Endothelial cell of umbilical vein (primary cell): ENCODE data around the gene SENP6. TPM values are rescaled to one million over a fixed set of nuclear protein-coding genes. Genes with fewer than 3 reads are reported as not detected.

Source experiments
- BruUV-seq: library from RNA; stranded (reverse); fragments of 400-500 nt; replicated peaks from 2 replicates; lab custom pipeline; 2021; lab: Mats Ljungman, UMichigan
- CTCF ChIA-PET: fragments of 300-600, 350-600 bp; sonication (Branson Sonifier 250); formaldehyde crosslinking; loops from one replicate; lab custom pipeline; 2021; ENCODE audit warnings: antibody characterized with exemption, inconsistent platforms; lab: Charles Lee
- POLR2A ChIA-PET: fragments of 300-600, 350-600 bp; sonication (Branson Sonifier 250); formaldehyde crosslinking; loops from one replicate; lab custom pipeline; 2021; ENCODE audit warnings: antibody characterized with exemption, inconsistent platforms; lab: Charles Lee
- DNase-seq: peaks from one replicate; pipeline ENCODE4 v3.0.0-alpha.2; 2011; ENCODE audit warnings: low read depth, low spot score
- FAIRE-seq: peaks from 2 replicates; lab custom pipeline; 2011; peaks lifted over from hg19 to GRCh38; lab: Jason Lieb, UNC
- H2AFZ ChIP-seq: 2 replicates; pipeline ENCODE4 v1.6.0; 2012; ENCODE audit warnings: low read depth, low read length, control low read depth, inconsistent platforms
- H3K27ac ChIP-seq: 2 replicates; pipeline ENCODE4 v1.5.1; 2011; ENCODE audit warnings: low read depth, mild to moderate bottlenecking, control low read depth, low read length, moderate library complexity; ENCODE audit not compliant: insufficient read depth
- H3K27me3 ChIP-seq, 2 experiments: 2 replicates each; pipeline versions ENCODE4 v1.6.0 to v1.6.1; 2011; ENCODE audit warnings: low read length in 2 of 2, mixed read lengths in 1 of 2; ENCODE audit not compliant: control insufficient read depth in 2 of 2, insufficient read depth in 2 of 2
- H3K36me3 ChIP-seq, 2 experiments: 2 replicates in 1 of 2; 3 replicates in 1 of 2; pipeline ENCODE4 v1.5.1; 2011; ENCODE audit warnings: low read length in 2 of 2, mild to moderate bottlenecking in 1 of 2, moderate library complexity in 1 of 2; ENCODE audit not compliant: control insufficient read depth in 2 of 2, insufficient read depth in 2 of 2; ENCODE audit errors: extremely low read depth in 1 of 2
- H3K4me1 ChIP-seq: 3 replicates; pipeline ENCODE4 v1.5.1; 2011; ENCODE audit warnings: mild to moderate bottlenecking, low read length; ENCODE audit not compliant: control insufficient read depth, insufficient read depth; ENCODE audit errors: extremely low read depth
- H3K4me2 ChIP-seq: 2 replicates; pipeline ENCODE4 v1.6.1; 2011; ENCODE audit warnings: low read length, control low read depth, mixed read lengths; ENCODE audit not compliant: insufficient read depth
- H3K4me3 ChIP-seq, 3 experiments: fragments of 200-600 bp in 1 of 3; sonication (generic), shearing (Covaris generic) in 1 of 3; replicated peaks in 1 of 3; 2 replicates each; pipeline ENCODE4 v1.5.1; 2011 to 2016; ENCODE audit warnings: control low read depth in 3 of 3, low read length in 3 of 3, mild to moderate bottlenecking in 2 of 3, inconsistent platforms in 1 of 3, low read depth in 1 of 3, moderate library complexity in 1 of 3; ENCODE audit not compliant: insufficient read depth in 1 of 3
- H3K79me2 ChIP-seq: 2 replicates; pipeline ENCODE4 v1.6.0; 2012; ENCODE audit warnings: low read length, inconsistent platforms; ENCODE audit not compliant: control insufficient read depth, insufficient read depth
- H3K9ac ChIP-seq: replicated peaks from 2 replicates; pipeline ENCODE3; 2011; ENCODE audit warnings: low read length, control low read depth; ENCODE audit not compliant: insufficient read depth; ENCODE audit errors: extremely low read depth
- H3K9me1 ChIP-seq: replicated peaks from 3 replicates; pipeline ENCODE4 v1.6.0; 2011; ENCODE audit warnings: mild to moderate bottlenecking, low read length; ENCODE audit not compliant: control insufficient read depth, insufficient read depth; ENCODE audit errors: extremely low read depth
- H3K9me3 ChIP-seq: replicated peaks from 2 replicates; pipeline ENCODE4 v1.5.1; 2012; ENCODE audit warnings: low read length, inconsistent platforms; ENCODE audit not compliant: control insufficient read depth, insufficient read depth
- H4K20me1 ChIP-seq: replicated peaks from 2 replicates; pipeline ENCODE3; 2011; ENCODE audit warnings: mild to moderate bottlenecking, low read length; ENCODE audit not compliant: control insufficient read depth, insufficient read depth; ENCODE audit errors: extremely low read depth
- EZH2 ChIP-seq: IDR thresholded peaks from 2 replicates; pipeline ENCODE4 v1.6.1; 2012; ENCODE audit warnings: borderline replicate concordance, low read depth, mild to moderate bottlenecking, moderate library complexity, low read length, inconsistent platforms; ENCODE audit not compliant: severe bottlenecking
- FOS ChIP-seq: IDR thresholded peaks from 2 replicates; pipeline ENCODE4 v1.6.1; 2011; ENCODE audit warnings: mild to moderate bottlenecking, low read length, moderate library complexity, borderline replicate concordance; ENCODE audit not compliant: insufficient read depth
- GATA2 ChIP-seq: IDR thresholded peaks from 2 replicates; pipeline ENCODE4 v1.7.0; 2011; ENCODE audit warnings: low read depth, mild to moderate bottlenecking, moderate library complexity, mixed read lengths, low read length; ENCODE audit not compliant: insufficient read length, insufficient read depth
- JUN ChIP-seq: IDR thresholded peaks from 2 replicates; pipeline ENCODE4 v1.6.1; 2011; ENCODE audit warnings: borderline replicate concordance, low read depth; ENCODE audit not compliant: insufficient read length, insufficient read depth
- MAX ChIP-seq: IDR thresholded peaks from 2 replicates; pipeline ENCODE4 v1.6.1; 2011; ENCODE audit not compliant: insufficient read depth, insufficient read length
- MYC ChIP-seq: IDR thresholded peaks from one replicate; pipeline ENCODE4 v1.6.1; 2011; ENCODE audit warnings: mild to moderate bottlenecking, low read depth, low read length
- POLR2A ChIP-seq: IDR thresholded peaks from 2 replicates; pipeline ENCODE4 v1.6.1; 2012; ENCODE audit warnings: low read depth, mild to moderate bottlenecking, control low read depth, low read length
- POLR2AphosphoS5 ChIP-seq: IDR thresholded peaks from 2 replicates; pipeline ENCODE4 v1.6.1; 2012; ENCODE audit warnings: low read depth, mild to moderate bottlenecking, control low read depth, low read length, moderate library complexity; ENCODE audit not compliant: insufficient read depth
- dilution Hi-C: fragments of 300-500 bp; cut with MboI; formaldehyde crosslinking; loops from one replicate; pipeline ENCODE4 v1.15.0; 2019; ENCODE audit warnings: low sequenced_read_pairs; ENCODE audit not compliant: extremely low pct_ligation_motif_present
- intact Hi-C: fragments of 100-400 bp; cut with micrococcal nuclease; formaldehyde crosslinking; loops from one replicate; pipeline ENCODE4 v1.10.0; 2022
- polyA plus RNA-seq, 4 experiments: library from polyadenylated mRNA; depleted of rRNA in 3 of 4; stranded (reverse) in 3 of 4; unstranded in 1 of 4; fragments of >200 nt; gene quantifications; 2 replicates each; pipeline versions ENCODE4 v1.2.1 to v1.2.3, GENCODE V29; 2011 to 2012; ENCODE audit warnings: missing spikeins in 1 of 4
- total RNA-seq: library from RNA; stranded (reverse); gene quantifications from 2 replicates; pipeline ENCODE4 v1.2.3, GENCODE V29; 2021
- TF ChIP-seq, protein P1 (sequence below), 2 donors: IDR thresholded peaks; 1 replicate in 1 of 2; 2 replicates in 1 of 2; pipeline ENCODE4 v1.5.1; 2011; ENCODE audit warnings: low read length in 2 of 2, mild to moderate bottlenecking in 2 of 2, moderate library complexity in 2 of 2, control low read depth in 1 of 2, inconsistent platforms in 1 of 2, low read depth in 1 of 2; ENCODE audit not compliant: insufficient read depth in 1 of 2; ENCODE audit errors: extremely low read depth in 1 of 2

SENP6 gene
- total and polyA plus RNA-seq, 2 donors (not counting 3 experiments of a cell fraction or from before 2014, with no cell fraction given): 11.5 to 99.1 TPM

- ChIA-PET POLR2A (interaction anchor here (0.5 kb wide), 1 partner anchor 900 kb away, joined by 4 read pairs; no protein-coding TSS in a partner anchor), CTCF (interaction anchor here (0.6 to 1.3 kb wide), 6 partner anchors 8 to 35 kb away, joined by 3 to 4 read pairs (median 3); no protein-coding TSS in a partner anchor)
- dilution Hi-C loops: no loop called here
- Histone ChIP-seq H3K4me1 (no peaks in the 10 kb centered on the region), H3K79me2 (no peaks in the 10 kb centered on the region), H3K36me3 (peaks cover 6 to 7% of the 10 kb centered on the region in 2 experiments), H2AFZ (no peak overlapping the region), H3K27me3 (no peaks in the 10 kb centered on the region), H3K4me2 (no peak overlapping the region), H3K27ac (no peak overlapping the region), H3K4me3 (no peak overlapping the region), H3K9me3 (no peaks in the 10 kb centered on the region), H3K9ac (no peak overlapping the region), H4K20me1 (no peaks in the 10 kb centered on the region), H3K9me1 (no peaks in the 10 kb centered on the region)
- intact Hi-C loops: no loop called here
- TF ChIP-seq MAX (no peak), FOS (no peak), JUN (no peak), GATA2 (no peak), EZH2 (no peak), MYC (no peak), POLR2AphosphoS5 (no peak), POLR2A (no peak)
- TF ChIP-seq, protein P1, sequence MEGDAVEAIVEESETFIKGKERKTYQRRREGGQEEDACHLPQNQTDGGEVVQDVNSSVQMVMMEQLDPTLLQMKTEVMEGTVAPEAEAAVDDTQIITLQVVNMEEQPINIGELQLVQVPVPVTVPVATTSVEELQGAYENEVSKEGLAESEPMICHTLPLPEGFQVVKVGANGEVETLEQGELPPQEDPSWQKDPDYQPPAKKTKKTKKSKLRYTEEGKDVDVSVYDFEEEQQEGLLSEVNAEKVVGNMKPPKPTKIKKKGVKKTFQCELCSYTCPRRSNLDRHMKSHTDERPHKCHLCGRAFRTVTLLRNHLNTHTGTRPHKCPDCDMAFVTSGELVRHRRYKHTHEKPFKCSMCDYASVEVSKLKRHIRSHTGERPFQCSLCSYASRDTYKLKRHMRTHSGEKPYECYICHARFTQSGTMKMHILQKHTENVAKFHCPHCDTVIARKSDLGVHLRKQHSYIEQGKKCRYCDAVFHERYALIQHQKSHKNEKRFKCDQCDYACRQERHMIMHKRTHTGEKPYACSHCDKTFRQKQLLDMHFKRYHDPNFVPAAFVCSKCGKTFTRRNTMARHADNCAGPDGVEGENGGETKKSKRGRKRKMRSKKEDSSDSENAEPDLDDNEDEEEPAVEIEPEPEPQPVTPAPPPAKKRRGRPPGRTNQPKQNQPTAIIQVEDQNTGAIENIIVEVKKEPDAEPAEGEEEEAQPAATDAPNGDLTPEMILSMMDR (IDR thresholded peaks at IDR 0.05; ENCODE audit: extremely low read depth in 1 of 2, insufficient read depth in 1 of 2, low read depth in 1 of 2, low read length in 2 of 2): no peak
- FAIRE-seq (no peak), DNase-seq (no peak)
- no TSS peak for BruUV-seq
Observed at GRCh38 chr6:75693534-75693933, 91.9 kb downstream of the SENP6 start.
